Esophagus squamous epithelium (tissue), 4 donors: ENCODE data around the gene TNS1.

Experiments
- CTCF ChIP-seq, 6 experiments: fragments of 450-650 bp in 4 of 6; fragments of 200-600 bp in 2 of 6; sonication (generic) in 2 of 6; IDR thresholded peaks; one replicate each; pipeline ENCODE4 v1.5.1; 2016 to 2019; ENCODE audit warnings: antibody characterized with exemption in 6 of 6, mild to moderate bottlenecking in 4 of 6, moderate library complexity in 4 of 6
- POLR2A ChIP-seq, 4 donors: fragments of 450-650 bp; IDR thresholded peaks; one replicate each; pipeline ENCODE4 v1.6.1; 2017; ENCODE audit warnings: antibody characterized with exemption in 4 of 4, mild to moderate bottlenecking in 4 of 4, moderate library complexity in 3 of 4

- TF ChIP-seq CTCF (IDR thresholded peaks at IDR 0.05) (no peak), POLR2A (IDR thresholded peaks at IDR 0.05) (no peak)
These were observed 202.2 kb downstream of the TNS1 start for GRCh38 chr2:217800433-217801114.
